NCI-H1417 (cell line): ENCODE measurements around the gene BCL2.
"Not testable (repeated sequence)": the region's sequence is repeated elsewhere in the genome, so short reads cannot be mapped to it uniquely, and the experiment has no call there.

Experiments used
- DNase-seq, 3 experiments: peaks; one replicate each; lab custom pipeline; 2025; lab: John Stamatoyannopoulos, UW

Gene BCL2

GRCh38 chr18:63258749-63259566 lies 60.6 kb downstream of the BCL2 start:
- peak in 1 of 3 experiments; percentile 81 for DNase-seq

GRCh38 chr18:63257453-63257852 lies 62.1 kb downstream of the BCL2 start:
- DNase-seq = no peak

- no peak for DNase-seq
Observed at GRCh38 chr18:63255435-63255834, 64.1 kb downstream of the BCL2 start.

GRCh38 chr18:63254716-63255399 lies 64.7 kb downstream of the BCL2 start:
- DNase-seq = no peak

- DNase-seq = no peak
Observed at GRCh38 chr18:63253428-63254372, 65.9 kb downstream of the BCL2 start.

GRCh38 chr18:63253014-63253413 lies 66.6 kb downstream of the BCL2 start:
- no peak for DNase-seq

GRCh38 chr18:63249771-63250170 lies 69.8 kb downstream of the BCL2 start:
- DNase-seq = no peak

- no peak for DNase-seq
Observed at GRCh38 chr18:63247926-63248325, 71.6 kb downstream of the BCL2 start.

- DNase-seq = no peak
Observed at GRCh38 chr18:63247506-63247905, 72.1 kb downstream of the BCL2 start.

GRCh38 chr18:63245600-63245999 lies 74.0 kb downstream of the BCL2 start:
- no peak for DNase-seq

GRCh38 chr18:63244607-63245006 lies 75.0 kb downstream of the BCL2 start:
- DNase-seq = no peak

- DNase-seq = no peak
Observed at GRCh38 chr18:63241760-63242159, 77.8 kb downstream of the BCL2 start.

GRCh38 chr18:63241317-63241712 lies 78.3 kb downstream of the BCL2 start:
- DNase-seq = no peak

- DNase-seq = no peak
Observed at GRCh38 chr18:63240531-63241316, 78.8 kb downstream of the BCL2 start.

- peak in 2 of 3 experiments; percentile 56 to 81 for DNase-seq
Observed at GRCh38 chr18:63238693-63239075, 80.9 kb downstream of the BCL2 start.

- DNase-seq = no peak
Observed at GRCh38 chr18:63237881-63238692, 81.5 kb downstream of the BCL2 start.

GRCh38 chr18:63236921-63237846 lies 82.4 kb downstream of the BCL2 start:
- DNase-seq = no peak

- no peak for DNase-seq
Observed at GRCh38 chr18:63236406-63236805, 83.2 kb downstream of the BCL2 start.

- DNase-seq = not testable (repeated sequence)
Observed at GRCh38 chr18:63235920-63236319, 83.6 kb downstream of the BCL2 start.

GRCh38 chr18:63234841-63235240 lies 84.7 kb downstream of the BCL2 start:
- DNase-seq = no peak
